ENCODE measurements around the gene VEGFD.
A peak's percentile ranks its signal among the peaks of the same experiment; 100 is the strongest.
"Not testable (repeated sequence)": the region's sequence is repeated elsewhere in the genome, so short reads cannot be mapped to it uniquely, and the experiment has no call there.

The VEGFD gene

GRCh38 chrX:15356444-15356843 is 27.8 kb downstream of the VEGFD start:
- DNase-seq = peak; percentile 20

- peak; percentile 6 for DNase-seq
Measured at GRCh38 chrX:15350329-15350996, 33.8 kb downstream of the VEGFD start.

- peak; percentile 80 for DNase-seq
Measured at GRCh38 chrX:15349046-15349445, 35.2 kb downstream of the VEGFD start.

- no peak for DNase-seq
Measured at GRCh38 chrX:15345976-15346375, 38.2 kb downstream of the VEGFD start.

- DNase-seq = no peak
Measured at GRCh38 chrX:15344106-15344505, 40.1 kb downstream of the VEGFD start.

- DNase-seq = peak; percentile 1
Measured at GRCh38 chrX:15343075-15343476, 41.1 kb downstream of the VEGFD start.

- no peak for DNase-seq
Measured at GRCh38 chrX:15340867-15341266, 43.3 kb downstream of the VEGFD start.

- peak; percentile 20 for DNase-seq
Measured at GRCh38 chrX:15336023-15336413, 48.2 kb downstream of the VEGFD start.

GRCh38 chrX:15335135-15336022 is 48.8 kb downstream of the VEGFD start, which contains the start of gene PIGA:
Gene PIGA, minus strand, starts transcription at chrX:15335523. Its CDS starts 3,593 bp downstream, at chrX:15331930.
- peak; percentile 98 for DNase-seq

- DNase-seq = peak; percentile 13
Measured at GRCh38 chrX:15334561-15334960, 49.7 kb downstream of the VEGFD start.

GRCh38 chrX:15328821-15329220 is 55.4 kb downstream of the VEGFD start:
- no peak for DNase-seq

- peak; percentile 1 for DNase-seq
Measured at GRCh38 chrX:15328131-15328530, 56.1 kb downstream of the VEGFD start.

GRCh38 chrX:15322472-15322871 is 61.7 kb downstream of the VEGFD start:
- no peak for DNase-seq

- DNase-seq = no peak
Measured at GRCh38 chrX:15322072-15322471, 62.1 kb downstream of the VEGFD start.

GRCh38 chrX:15321447-15321846 is 62.8 kb downstream of the VEGFD start:
- peak; percentile 69 for DNase-seq

- DNase-seq = no peak
Measured at GRCh38 chrX:15320297-15320696, 63.9 kb downstream of the VEGFD start.

- DNase-seq = no peak
Measured at GRCh38 chrX:15319075-15319474, 65.1 kb downstream of the VEGFD start.

- no peak for DNase-seq
Measured at GRCh38 chrX:15315509-15315908, 68.7 kb downstream of the VEGFD start, which contains the start of gene ASB11. Gene ASB11, minus strand, starts transcription at chrX:15315640. Its CDS starts 35 bp downstream, at chrX:15315605.

GRCh38 chrX:15314472-15314871 is 69.7 kb downstream of the VEGFD start:
- DNase-seq = no peak

GRCh38 chrX:15311119-15311518 is 73.1 kb downstream of the VEGFD start:
- no peak for DNase-seq

- DNase-seq = peak; percentile 46
Measured at GRCh38 chrX:15310117-15310516, 74.1 kb downstream of the VEGFD start.

GRCh38 chrX:15305899-15306298 is 78.3 kb downstream of the VEGFD start:
- DNase-seq = not testable (repeated sequence)

GRCh38 chrX:15301924-15302323 is 82.3 kb downstream of the VEGFD start:
- DNase-seq = peak; percentile 63
